Kidney (tissue), 14 donors: ENCODE measurements around the gene GFRA1. TPM values are rescaled to one million over a fixed set of nuclear protein-coding genes. Genes with fewer than 3 reads are reported as not detected.

Experiments
- DNase-seq, 5 donors: peaks; one replicate each; pipeline ENCODE4 v3.0.0-alpha.2; 2013 to 2020
- FAIRE-seq: peaks from 2 replicates; lab custom pipeline; 2012; peaks lifted over from hg19 to GRCh38; lab: Jason Lieb, UNC
- H3K27ac ChIP-seq, 2 donors: one replicate each; pipeline ENCODE4 v1.7.0; 2013; ENCODE audit warnings: low read depth in 2 of 2, low read length in 2 of 2, inconsistent platforms in 1 of 2
- H3K27me3 ChIP-seq: one replicate; pipeline ENCODE4 v1.7.1; 2013; ENCODE audit warnings: low read length, inconsistent platforms; ENCODE audit not compliant: control insufficient read depth, insufficient read depth
- H3K36me3 ChIP-seq, 3 donors: one replicate each; pipeline versions ENCODE4 v1.7.0 to v1.7.1; 2013; ENCODE audit warnings: low read length in 3 of 3, control low read depth in 1 of 3, inconsistent platforms in 1 of 3; ENCODE audit not compliant: insufficient read depth in 3 of 3, control insufficient read depth in 2 of 3
- H3K4me1 ChIP-seq, 3 donors: one replicate each; pipeline versions ENCODE4 v1.7.0 to v1.7.1; 2013; ENCODE audit warnings: low read length in 3 of 3, inconsistent platforms in 1 of 3, low read depth in 1 of 3; ENCODE audit not compliant: control insufficient read depth in 2 of 3, insufficient read depth in 2 of 3
- H3K4me3 ChIP-seq, 3 donors: one replicate each; pipeline versions ENCODE4 v1.7.0 to v1.8.1; 2013; ENCODE audit warnings: low read length in 3 of 3, control low read depth in 1 of 3, inconsistent platforms in 1 of 3
- H3K9ac ChIP-seq, 3 donors: one replicate each; pipeline versions ENCODE4 v1.7.0 to v1.7.1; 2013; ENCODE audit warnings: low read length in 3 of 3, control low read depth in 1 of 3, inconsistent platforms in 1 of 3
- H3K9me3 ChIP-seq, 3 donors: one replicate each; pipeline versions ENCODE4 v1.7.0 to v1.7.1; 2013; ENCODE audit warnings: low read length in 3 of 3, control low read depth in 1 of 3, inconsistent platforms in 1 of 3; ENCODE audit not compliant: control insufficient read depth in 2 of 3, insufficient read depth in 1 of 3
- intact Hi-C: fragments of 100-400 bp; cut with DNase I; formaldehyde crosslinking; loops from one replicate; pipeline ENCODE4 v1.11.1; 2022
- polyA plus RNA-seq: library from polyadenylated mRNA; stranded (reverse); fragments of 350-450 nt; fragmentation: Illumina TruSeq; extraction: RNeasy Lipid Tissue Mini Kit (QIAGEN cat#74804); gene quantifications from one replicate; pipeline ENCODE4 v1.2.3, GENCODE V29; 2014; ENCODE audit warnings: low read depth, low replicate concordance; ENCODE audit not compliant: insufficient read depth
- total RNA-seq: library from RNA; stranded (reverse); fragmentation: NEBNext Ultra II Directional; extraction: Animal tissue kit (Norgen Biotek cat#: 25700); gene quantifications from one replicate; pipeline ENCODE4 v1.2.1, GENCODE V29; 2021
- TF ChIP-seq, protein P1 (sequence below): IDR thresholded peaks from 3 replicates; pipeline ENCODE4 v1.5.1; 2012; ENCODE audit warnings: mild to moderate bottlenecking, moderate library complexity, borderline replicate concordance; ENCODE audit not compliant: insufficient read depth; ENCODE audit errors: extremely low read depth
- donor health status: control.
- donor health status: control.
- donor health status: control.
- donor health status: control.
- donor health status: control.
- donor health status: DM: yes; HTN: yes; CAD: no.
- donor health status: Normal renal cell carcinoma (clear cell type).

The GFRA1 gene
- total and polyA plus RNA-seq, 2 donors from 2014 or later: 3.0 to 22.3 TPM

DNA sequence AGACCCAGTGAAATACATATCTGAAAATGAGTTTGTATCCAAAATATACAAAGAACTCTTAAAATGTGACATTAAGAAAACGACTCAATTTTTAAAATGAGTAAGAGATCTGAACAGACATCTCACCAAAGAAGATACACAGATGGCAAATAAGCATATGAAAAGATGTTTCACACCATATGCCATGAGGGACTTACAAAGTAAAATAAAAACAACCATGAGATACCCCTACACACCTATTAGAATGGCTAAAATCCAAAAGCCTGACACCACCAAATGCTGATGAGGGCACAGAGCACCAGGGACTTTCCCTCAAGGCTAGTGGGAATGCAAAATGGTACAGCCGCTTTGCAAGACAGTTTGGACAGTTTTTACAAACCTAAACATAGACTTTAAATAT is 27.9 kb downstream of the GFRA1 start:
- no peak overlapping the region for H3K4me3 ChIP-seq
- FAIRE-seq (no peak), DNase-seq (no peak)
- no peaks in the 10 kb centered on the region for H3K4me1 ChIP-seq
- TF ChIP-seq, protein P1, sequence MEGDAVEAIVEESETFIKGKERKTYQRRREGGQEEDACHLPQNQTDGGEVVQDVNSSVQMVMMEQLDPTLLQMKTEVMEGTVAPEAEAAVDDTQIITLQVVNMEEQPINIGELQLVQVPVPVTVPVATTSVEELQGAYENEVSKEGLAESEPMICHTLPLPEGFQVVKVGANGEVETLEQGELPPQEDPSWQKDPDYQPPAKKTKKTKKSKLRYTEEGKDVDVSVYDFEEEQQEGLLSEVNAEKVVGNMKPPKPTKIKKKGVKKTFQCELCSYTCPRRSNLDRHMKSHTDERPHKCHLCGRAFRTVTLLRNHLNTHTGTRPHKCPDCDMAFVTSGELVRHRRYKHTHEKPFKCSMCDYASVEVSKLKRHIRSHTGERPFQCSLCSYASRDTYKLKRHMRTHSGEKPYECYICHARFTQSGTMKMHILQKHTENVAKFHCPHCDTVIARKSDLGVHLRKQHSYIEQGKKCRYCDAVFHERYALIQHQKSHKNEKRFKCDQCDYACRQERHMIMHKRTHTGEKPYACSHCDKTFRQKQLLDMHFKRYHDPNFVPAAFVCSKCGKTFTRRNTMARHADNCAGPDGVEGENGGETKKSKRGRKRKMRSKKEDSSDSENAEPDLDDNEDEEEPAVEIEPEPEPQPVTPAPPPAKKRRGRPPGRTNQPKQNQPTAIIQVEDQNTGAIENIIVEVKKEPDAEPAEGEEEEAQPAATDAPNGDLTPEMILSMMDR: no peak
- H3K27ac ChIP-seq: no peak overlapping the region
- H3K27me3 ChIP-seq: no peaks in the 10 kb centered on the region
- intact Hi-C loops: no loop called here
- H3K9me3 ChIP-seq: no peaks in the 10 kb centered on the region
- H3K9ac ChIP-seq: no peak overlapping the region
- no peaks in the 10 kb centered on the region for H3K36me3 ChIP-seq

DNA sequence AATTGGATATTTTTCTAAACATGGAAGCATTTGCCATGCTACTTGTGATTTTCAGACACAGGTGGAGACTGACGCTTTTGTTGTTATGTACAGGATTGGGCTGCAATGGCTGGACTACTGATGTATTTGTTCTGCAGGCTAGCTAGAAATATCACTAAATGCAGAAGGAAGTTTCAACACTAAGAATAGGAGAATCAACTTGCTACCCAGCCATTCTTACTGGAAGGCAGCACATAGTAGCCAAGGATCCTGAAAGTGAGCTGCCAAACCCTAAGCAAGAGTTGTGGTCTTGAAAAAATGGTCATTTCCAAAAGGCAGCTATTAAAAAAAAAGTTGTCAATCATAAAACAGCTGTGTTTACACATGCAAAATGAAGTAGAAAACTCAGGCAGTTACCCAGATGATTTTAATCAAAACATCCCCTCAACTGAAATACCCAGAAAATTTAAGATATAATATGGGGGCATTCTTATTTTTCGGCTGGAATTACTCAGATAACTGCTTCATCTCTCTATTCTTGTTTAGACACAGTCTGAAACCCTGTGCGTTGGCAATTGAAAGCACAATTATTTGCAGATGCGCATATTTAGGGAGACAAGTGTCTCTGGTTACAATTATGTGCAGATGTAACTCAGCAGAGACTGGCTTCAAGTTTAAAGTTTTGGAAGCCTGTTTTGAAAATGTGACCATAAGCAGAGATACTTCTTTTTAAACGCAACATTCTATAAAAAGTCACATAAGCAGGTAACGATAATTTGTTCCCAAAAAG is 31.2 kb downstream of the GFRA1 start:
- H3K9ac ChIP-seq: no peak overlapping the region
- no peak for DNase-seq
- no peaks in the 10 kb centered on the region for H3K27me3 ChIP-seq
- intact Hi-C loops: no loop called here
- H3K27ac ChIP-seq: no peak overlapping the region
- TF ChIP-seq, protein P1: no peak
- no peak overlapping the region for H3K4me3 ChIP-seq
- no peaks in the 10 kb centered on the region for H3K36me3 ChIP-seq
- H3K4me1 ChIP-seq: no peaks in the 10 kb centered on the region
- no peaks in the 10 kb centered on the region for H3K9me3 ChIP-seq
- FAIRE-seq: no peak

DNA sequence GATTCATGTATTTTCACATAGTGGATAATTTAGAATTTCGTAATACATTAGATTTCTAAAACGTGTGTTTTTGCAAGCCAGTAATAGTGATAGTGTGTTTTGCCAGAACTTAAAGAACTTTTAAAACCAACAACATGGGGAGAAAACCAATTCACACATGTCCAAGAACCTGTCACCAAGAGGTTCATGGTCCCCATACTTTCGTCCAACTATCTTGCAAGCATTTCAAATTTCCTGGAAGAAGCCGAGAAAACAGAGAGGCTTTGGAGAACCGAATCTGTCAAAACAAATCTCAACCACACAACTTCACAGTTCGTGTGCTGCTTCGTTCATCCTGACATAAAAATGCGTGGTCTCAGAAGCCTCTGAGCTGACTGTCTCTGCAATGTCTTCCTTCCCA is 31.9 kb downstream of the GFRA1 start:
- Histone ChIP-seq H3K9me3 (no peaks in the 10 kb centered on the region), H3K36me3 (no peaks in the 10 kb centered on the region), H3K4me1 (no peaks in the 10 kb centered on the region), H3K9ac (no peak overlapping the region), H3K27me3 (no peaks in the 10 kb centered on the region), H3K4me3 (no peak overlapping the region), H3K27ac (no peak overlapping the region)
- TF ChIP-seq, protein P1: no peak
- intact Hi-C loops: no loop called here
- FAIRE-seq: no peak
- DNase-seq: no peak
